Upper lobe of left lung (tissue), 4 donors: ENCODE data around the gene MBP.

Experiments used
- CTCF ChIP-seq, 6 experiments: fragments of 450-650 bp in 4 of 6; fragments of 200-600 bp in 2 of 6; sonication (generic) in 2 of 6; IDR thresholded peaks; one replicate each; pipeline ENCODE4 v1.5.1; 2016 to 2019; ENCODE audit warnings: antibody characterized with exemption in 6 of 6
- EP300 ChIP-seq, 4 donors: sonication (generic); formaldehyde crosslinking; IDR thresholded peaks; one replicate each; pipeline ENCODE4 v1.5.1; 2017; ENCODE audit warnings: antibody characterized with exemption in 4 of 4, control low read depth in 2 of 4
- POLR2A ChIP-seq, 4 donors: fragments of 450-650 bp; IDR thresholded peaks; one replicate each; pipeline ENCODE4 v1.5.1; 2016 to 2017; ENCODE audit warnings: antibody characterized with exemption in 4 of 4, mild to moderate bottlenecking in 2 of 4
- POLR2AphosphoS5 ChIP-seq, 2 donors: sonication (generic); formaldehyde crosslinking; IDR thresholded peaks; one replicate each; pipeline ENCODE4 v1.5.1; 2017; ENCODE audit warnings: antibody characterized with exemption in 2 of 2

- TF ChIP-seq CTCF (IDR thresholded peaks at IDR 0.05) (no peak), POLR2A (IDR thresholded peaks at IDR 0.05) (no peak), POLR2AphosphoS5 (IDR thresholded peaks at IDR 0.05) (no peak), EP300 (IDR thresholded peaks at IDR 0.05) (no peak)
Measured at GRCh38 chr18:77079954-77080682, 52.5 kb downstream of the MBP start.
